MM.1S (cell line): ENCODE data around the gene BCAS4.

Experiments
- DNase-seq: peaks from one replicate; pipeline ENCODE4 v3.0.0-alpha.2; 2015
- H2AFZ ChIP-seq: fragments of 300-600 bp; sonication (generic); 2 replicates; pipeline ENCODE4 v1.6.0; 2016; ENCODE audit warnings: antibody characterized with exemption, low read length
- H3F3A ChIP-seq: fragments of 300-600 bp; sonication (generic); 2 replicates; pipeline ENCODE4 v1.6.1; 2016; ENCODE audit warnings: mild to moderate bottlenecking, antibody characterized with exemption, low read length, moderate library complexity, mixed read lengths; ENCODE audit not compliant: insufficient read depth
- H3K27ac ChIP-seq: fragments of 300-600 bp; sonication (generic); 2 replicates; pipeline ENCODE4 v1.5.1; 2016; ENCODE audit warnings: mild to moderate bottlenecking, low read length
- H3K27me3 ChIP-seq: fragments of 300-600 bp; sonication (generic); replicated peaks from 2 replicates; pipeline ENCODE4 v1.6.0; 2016; ENCODE audit warnings: low read length; ENCODE audit not compliant: insufficient read depth
- H3K36me3 ChIP-seq: fragments of 300-600 bp; sonication (generic); replicated peaks from 2 replicates; pipeline ENCODE4 v1.6.1; 2016; ENCODE audit warnings: mild to moderate bottlenecking, low read length, mixed read lengths; ENCODE audit not compliant: insufficient read depth
- H3K4me1 ChIP-seq: fragments of 300-600 bp; sonication (generic); 2 replicates; pipeline ENCODE4 v1.6.1; 2016; ENCODE audit warnings: low read length, mixed read lengths
- H3K4me2 ChIP-seq: fragments of 300-600 bp; sonication (generic); 2 replicates; pipeline ENCODE4 v1.6.0; 2016; ENCODE audit warnings: low read depth, low read length
- H3K4me3 ChIP-seq: fragments of 300-600 bp; sonication (generic); 2 replicates; pipeline ENCODE4 v1.5.1; 2016; ENCODE audit warnings: low read length, mixed read lengths
- H3K79me2 ChIP-seq: fragments of 300-600 bp; sonication (generic); 2 replicates; pipeline ENCODE4 v1.6.1; 2016; ENCODE audit warnings: mixed run types, low read length, mixed read lengths
- H3K9ac ChIP-seq: fragments of 300-600 bp; sonication (generic); 2 replicates; pipeline ENCODE4 v1.6.1; 2016; ENCODE audit warnings: low read length, mixed read lengths
- H3K9me2 ChIP-seq: fragments of 300-600 bp; sonication (generic); replicated peaks from 2 replicates; pipeline ENCODE4 v1.6.1; 2016; ENCODE audit warnings: mild to moderate bottlenecking, low read length, mixed read lengths; ENCODE audit not compliant: insufficient read depth
- H3K9me3 ChIP-seq: fragments of 300-600 bp; sonication (generic); replicated peaks from 2 replicates; pipeline ENCODE4 v1.6.1; 2016; ENCODE audit warnings: mild to moderate bottlenecking, low read length, mixed read lengths; ENCODE audit not compliant: insufficient read depth
- H4K20me1 ChIP-seq: fragments of 300-600 bp; sonication (generic); 2 replicates; pipeline ENCODE4 v1.6.1; 2016; ENCODE audit warnings: mild to moderate bottlenecking, low read length, moderate library complexity, mixed read lengths; ENCODE audit not compliant: insufficient read depth
- EZH2 ChIP-seq: fragments of 300-600 bp; sonication (generic); optimal IDR thresholded peaks from 2 replicates; pipeline ENCODE3; 2017; ENCODE audit warnings: low read depth, mild to moderate bottlenecking, antibody characterized with exemption, low read length, mixed read lengths
- EZH2phosphoT487 ChIP-seq: fragments of 300-600 bp; sonication (generic); IDR thresholded peaks from 2 replicates; pipeline ENCODE4 v1.6.1; 2018; ENCODE audit warnings: antibody characterized with exemption, low read length
- TF ChIP-seq, protein P1 (sequence below): fragments of 300-600 bp; sonication (generic); IDR thresholded peaks from 2 replicates; pipeline ENCODE4 v1.5.1; 2016; ENCODE audit warnings: antibody characterized with exemption, low read length, mixed read lengths

BCAS4 gene

DNA sequence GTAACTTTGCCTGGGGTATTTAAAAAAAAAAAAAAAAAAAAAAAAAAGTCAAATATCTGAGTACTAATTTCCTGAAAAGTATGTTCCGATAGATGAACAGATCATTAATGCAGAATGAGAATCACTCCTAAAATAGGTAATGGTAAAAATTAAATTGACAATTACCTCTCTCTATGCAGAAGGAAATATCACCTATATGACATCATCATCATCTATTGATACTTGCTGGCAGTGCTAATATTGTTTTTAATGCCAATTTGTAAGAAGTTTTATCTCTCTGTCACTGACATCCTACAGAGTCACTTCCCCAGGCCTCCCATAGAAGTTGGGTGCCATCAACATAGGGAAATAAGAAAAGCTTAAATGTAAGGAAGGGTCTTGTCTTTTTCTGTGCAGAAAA, 106.4 kb downstream of the BCAS4 start:
- Histone ChIP-seq H3K27me3 (no peaks in the 10 kb centered on the region), H3K36me3 (peaks cover 21% of the 10 kb centered on the region), H3K9me3 (no peaks in the 10 kb centered on the region), H3K4me1 (no peaks in the 10 kb centered on the region), H3K4me3 (no peak overlapping the region), H4K20me1 (peaks cover 35% of the 10 kb centered on the region), H3K4me2 (no peak overlapping the region), H3K9ac (no peak overlapping the region), H3K79me2 (peaks cover 88% of the 10 kb centered on the region), H2AFZ (no peak overlapping the region), H3F3A (0 out of 2 replicates have a peak, but pooled peaks cover 3% of the 10 kb centered on the region), H3K9me2 (no peaks in the 10 kb centered on the region), H3K27ac (no peak overlapping the region)
- no peak for DNase-seq
- TF ChIP-seq EZH2phosphoT487 (no peak), EZH2 (no peak)
- TF ChIP-seq, protein P1, sequence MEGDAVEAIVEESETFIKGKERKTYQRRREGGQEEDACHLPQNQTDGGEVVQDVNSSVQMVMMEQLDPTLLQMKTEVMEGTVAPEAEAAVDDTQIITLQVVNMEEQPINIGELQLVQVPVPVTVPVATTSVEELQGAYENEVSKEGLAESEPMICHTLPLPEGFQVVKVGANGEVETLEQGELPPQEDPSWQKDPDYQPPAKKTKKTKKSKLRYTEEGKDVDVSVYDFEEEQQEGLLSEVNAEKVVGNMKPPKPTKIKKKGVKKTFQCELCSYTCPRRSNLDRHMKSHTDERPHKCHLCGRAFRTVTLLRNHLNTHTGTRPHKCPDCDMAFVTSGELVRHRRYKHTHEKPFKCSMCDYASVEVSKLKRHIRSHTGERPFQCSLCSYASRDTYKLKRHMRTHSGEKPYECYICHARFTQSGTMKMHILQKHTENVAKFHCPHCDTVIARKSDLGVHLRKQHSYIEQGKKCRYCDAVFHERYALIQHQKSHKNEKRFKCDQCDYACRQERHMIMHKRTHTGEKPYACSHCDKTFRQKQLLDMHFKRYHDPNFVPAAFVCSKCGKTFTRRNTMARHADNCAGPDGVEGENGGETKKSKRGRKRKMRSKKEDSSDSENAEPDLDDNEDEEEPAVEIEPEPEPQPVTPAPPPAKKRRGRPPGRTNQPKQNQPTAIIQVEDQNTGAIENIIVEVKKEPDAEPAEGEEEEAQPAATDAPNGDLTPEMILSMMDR, result no peak

DNA sequence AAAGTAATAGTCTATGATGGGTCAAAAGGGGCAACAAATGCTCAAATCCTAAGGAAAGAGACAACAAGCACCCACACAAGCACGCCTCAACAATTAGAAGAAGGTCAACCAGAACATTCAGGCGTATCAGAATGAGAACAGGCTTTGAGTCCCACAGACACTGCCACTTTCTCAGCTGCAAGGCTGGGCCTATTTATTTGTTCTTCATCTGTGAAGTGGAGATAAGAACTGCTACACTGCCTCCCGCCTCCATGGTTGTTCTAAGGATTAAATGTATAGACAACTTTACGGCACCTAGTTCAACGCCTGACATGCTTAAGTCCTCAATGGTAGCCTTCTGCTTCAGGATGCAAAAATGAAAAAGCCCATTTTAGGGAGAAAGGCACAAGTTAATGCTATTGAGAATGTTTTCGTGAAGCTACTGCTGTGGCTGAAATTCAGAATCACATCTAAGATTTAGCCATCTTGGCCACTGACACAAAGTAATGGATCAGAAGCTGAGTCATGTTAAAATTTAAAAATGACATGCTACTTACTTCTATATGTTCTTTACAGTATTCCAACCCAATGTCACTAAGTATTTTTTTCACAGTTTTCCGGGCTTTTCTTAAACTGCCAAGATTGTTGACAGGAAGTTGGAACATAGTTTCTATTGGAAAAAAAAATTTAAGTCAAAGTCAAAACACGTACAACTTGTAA, 108.6 kb downstream of the BCAS4 start:
- H3K36me3 ChIP-seq, result peaks cover 19% of the 10 kb centered on the region
- no peak overlapping the region for H2AFZ ChIP-seq
- no peak for DNase-seq
- no peak overlapping the region for H3K27ac ChIP-seq
- no peak overlapping the region for H3K9ac ChIP-seq
- peaks cover 96% of the 10 kb centered on the region for H3K79me2 ChIP-seq
- H3K4me3 ChIP-seq, result no peak overlapping the region
- H3F3A ChIP-seq, result peaks cover 3% of the 10 kb centered on the region; the same call in 1 of the 2 replicates
- TF ChIP-seq, protein P1, result no peak
- TF ChIP-seq EZH2 (no peak), EZH2phosphoT487 (no peak)
- H3K9me3 ChIP-seq, result no peaks in the 10 kb centered on the region
- H3K27me3 ChIP-seq, result no peaks in the 10 kb centered on the region
- H3K9me2 ChIP-seq, result no peaks in the 10 kb centered on the region
- H4K20me1 ChIP-seq, result peaks cover 50% of the 10 kb centered on the region
- no peak overlapping the region for H3K4me2 ChIP-seq
- no peaks in the 10 kb centered on the region for H3K4me1 ChIP-seq

DNA sequence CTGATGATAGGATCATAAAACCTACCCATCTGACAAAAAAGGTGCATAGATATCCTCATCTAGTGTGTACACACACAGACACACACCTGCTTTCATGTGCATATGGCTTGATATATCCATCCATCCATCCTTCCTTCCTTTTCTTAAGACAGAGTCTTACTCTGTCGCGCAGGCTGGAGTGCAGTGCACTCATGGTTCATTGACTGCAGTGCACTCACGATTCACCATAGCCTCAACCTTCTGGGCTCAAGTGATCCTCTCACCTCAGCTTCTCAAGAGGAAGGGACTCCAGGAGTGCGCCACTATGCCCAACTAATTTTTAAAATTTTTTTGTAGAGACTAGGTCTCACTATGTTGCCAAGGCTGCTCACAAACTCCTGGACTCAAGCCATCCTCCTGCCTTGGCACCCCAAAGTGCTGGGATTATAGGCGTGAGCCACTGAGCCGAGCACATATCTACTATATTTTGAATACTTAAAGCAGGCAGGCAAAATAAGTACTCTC, 109.3 kb downstream of the BCAS4 start:
- H3F3A ChIP-seq, result peaks cover 3% of the 10 kb centered on the region; the same call in 1 of the 2 replicates
- DNase-seq, result no peak
- H2AFZ ChIP-seq, result no peak overlapping the region
- peaks cover 54% of the 10 kb centered on the region for H4K20me1 ChIP-seq
- peaks cover 16% of the 10 kb centered on the region for H3K36me3 ChIP-seq
- no peaks in the 10 kb centered on the region for H3K27me3 ChIP-seq
- H3K4me3 ChIP-seq, result no peak overlapping the region
- H3K79me2 ChIP-seq, result peaks cover 98% of the 10 kb centered on the region
- no peaks in the 10 kb centered on the region for H3K9me3 ChIP-seq
- no peak for TF ChIP-seq EZH2
- no peak for TF ChIP-seq EZH2phosphoT487
- TF ChIP-seq, protein P1, result no peak
- H3K9ac ChIP-seq, result no peak overlapping the region
- H3K9me2 ChIP-seq, result no peaks in the 10 kb centered on the region
- no peaks in the 10 kb centered on the region for H3K4me1 ChIP-seq
- H3K4me2 ChIP-seq, result no peak overlapping the region
- H3K27ac ChIP-seq, result no peak overlapping the region
